ENCODE results near the gene MFN2. TPM values are rescaled to one million over a fixed set of nuclear protein-coding genes. Genes with fewer than 3 reads are reported as not detected.
"Not testable (repeated sequence)": the region's sequence is repeated elsewhere in the genome, so short reads cannot be mapped to it uniquely, and the experiment has no call there.

MFN2 gene
- total RNA-seq, 1 donor from 2014 or later: 71.4 TPM

- no peak for TF ChIP-seq CTCF (conservative IDR thresholded peaks at IDR 0.05)
- Mint-ChIP-seq H3K9me3 (no peaks in the 10 kb centered on the region), H3K27ac (no peak overlapping the region), H3K4me1 (ENCODE audit: unreplicated experiment) (no peaks in the 10 kb centered on the region), H3K4me3 (no peak overlapping the region), H3K36me3 (peaks cover 28% of the 10 kb centered on the region), H3K27me3 (no peaks in the 10 kb centered on the region)
- no peak for DNase-seq (ENCODE audit: extremely low spot score, unreplicated experiment)
Observed at GRCh38 chr1:12001996-12002493, 21.8 kb downstream of the MFN2 start.

- Mint-ChIP-seq H3K4me3 (no peak overlapping the region), H3K9me3 (no peaks in the 10 kb centered on the region), H3K36me3 (peaks cover 31% of the 10 kb centered on the region), H3K4me1 (ENCODE audit: unreplicated experiment) (no peaks in the 10 kb centered on the region), H3K27ac (no peak overlapping the region), H3K27me3 (no peaks in the 10 kb centered on the region)
- no peak for TF ChIP-seq CTCF (conservative IDR thresholded peaks at IDR 0.05)
- no peak for DNase-seq (ENCODE audit: extremely low spot score, unreplicated experiment)
Observed at GRCh38 chr1:12003762-12004161, 23.5 kb downstream of the MFN2 start.

GRCh38 chr1:12005488-12006166, 25.4 kb downstream of the MFN2 start:
- no peak for TF ChIP-seq CTCF (conservative IDR thresholded peaks at IDR 0.05)
- H3K27me3 Mint-ChIP-seq: no peaks in the 10 kb centered on the region
- no peaks in the 10 kb centered on the region for H3K9me3 Mint-ChIP-seq

GRCh38 chr1:12006167-12006921, 26.1 kb downstream of the MFN2 start:
- Mint-ChIP-seq H3K4me1 (ENCODE audit: unreplicated experiment) (no peaks in the 10 kb centered on the region), H3K36me3 (peaks cover 25% of the 10 kb centered on the region), H3K4me3 (no peak overlapping the region), H3K9me3 (no peaks in the 10 kb centered on the region), H3K27ac (no peak overlapping the region), H3K27me3 (no peaks in the 10 kb centered on the region)
- no peak for DNase-seq (ENCODE audit: extremely low spot score, unreplicated experiment)
- no peak for TF ChIP-seq CTCF (conservative IDR thresholded peaks at IDR 0.05)

More at GRCh38 chr1:12005488-12006166, 25.4 kb downstream of the MFN2 start:
- H3K36me3 Mint-ChIP-seq: peaks cover 25% of the 10 kb centered on the region
- H3K4me1 Mint-ChIP-seq (ENCODE audit: unreplicated experiment): no peaks in the 10 kb centered on the region
- H3K4me3 Mint-ChIP-seq: no peak overlapping the region
- H3K27ac Mint-ChIP-seq: no peak overlapping the region
- no peak for DNase-seq (ENCODE audit: extremely low spot score, unreplicated experiment)

- no peak overlapping the region for H3K27ac Mint-ChIP-seq
- no peaks in the 10 kb centered on the region for H3K4me1 Mint-ChIP-seq (ENCODE audit: unreplicated experiment)
- H3K27me3 Mint-ChIP-seq: no peaks in the 10 kb centered on the region
- peaks cover 23% of the 10 kb centered on the region for H3K36me3 Mint-ChIP-seq
- DNase-seq (ENCODE audit: extremely low spot score, unreplicated experiment): no peak
- no peak for TF ChIP-seq CTCF (conservative IDR thresholded peaks at IDR 0.05)
- H3K4me3 Mint-ChIP-seq: no peak overlapping the region
- no peaks in the 10 kb centered on the region for H3K9me3 Mint-ChIP-seq
Observed at GRCh38 chr1:12007204-12007603, 27.0 kb downstream of the MFN2 start.

GRCh38 chr1:12008355-12008754, 28.1 kb downstream of the MFN2 start:
- H3K27ac Mint-ChIP-seq: not testable (repeated sequence)
- peaks cover 19% of the 10 kb centered on the region for H3K36me3 Mint-ChIP-seq

More at GRCh38 chr1:12008355-12008754, 28.1 kb downstream of the MFN2 start:
- DNase-seq (ENCODE audit: extremely low spot score, unreplicated experiment); H3K4me1 Mint-ChIP-seq (ENCODE audit: unreplicated experiment); H3K27me3 Mint-ChIP-seq; H3K9me3 Mint-ChIP-seq; H3K4me3 Mint-ChIP-seq: not testable (repeated sequence)

All from type B pancreatic cell (in vitro differentiated cells).